Stimulated activated CD4-positive, alpha-beta T cell treated with anti-CD3 and anti-CD28 coated beads, TNF-alpha, amount 100 ng/mL, for 48 hours (primary cell): ENCODE measurements around the gene FAM217A.
"Not testable (repeated sequence)": the region's sequence is repeated elsewhere in the genome, so short reads cannot be mapped to it uniquely, and the experiment has no call there.

Source experiments
- DNase-seq, 3 donors: peaks; one replicate each; pipeline ENCODE4 v3.0.0-alpha.2; 2020; ENCODE audit warnings: low read depth in 3 of 3

Gene FAM217A, protein sequence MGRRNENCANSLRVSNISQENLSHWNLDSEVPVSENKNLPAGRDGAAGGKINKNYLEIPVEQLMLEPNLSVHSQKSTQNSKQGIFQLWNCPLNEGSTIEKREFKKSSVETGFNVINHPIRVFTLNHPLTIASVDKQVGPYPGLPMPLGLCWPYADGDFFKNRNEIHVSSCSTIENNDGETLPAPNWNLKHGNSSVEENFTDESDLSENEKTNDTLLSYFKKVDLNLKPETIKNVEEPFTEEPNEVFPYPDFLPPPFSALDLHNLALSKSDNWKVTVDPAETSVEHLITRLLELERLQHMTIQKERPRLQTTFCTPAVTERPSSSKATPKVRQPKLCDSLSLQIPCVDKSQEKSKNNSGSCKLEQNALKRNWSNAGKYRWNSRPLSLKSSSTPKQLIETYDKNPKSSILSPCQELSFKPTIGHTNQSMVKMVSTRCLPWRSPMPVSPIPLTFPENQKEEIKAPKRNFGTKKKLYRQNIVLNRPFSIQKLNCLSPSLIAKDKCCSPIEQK

GRCh38 chr6:4078691-4079471 lies at the start of gene FAM217A:
Gene FAM217A (minus strand): TSS chr6:4079137. CDS start chr6:4077414, 1,723 bp downstream.
- no peak for DNase-seq

DNA sequence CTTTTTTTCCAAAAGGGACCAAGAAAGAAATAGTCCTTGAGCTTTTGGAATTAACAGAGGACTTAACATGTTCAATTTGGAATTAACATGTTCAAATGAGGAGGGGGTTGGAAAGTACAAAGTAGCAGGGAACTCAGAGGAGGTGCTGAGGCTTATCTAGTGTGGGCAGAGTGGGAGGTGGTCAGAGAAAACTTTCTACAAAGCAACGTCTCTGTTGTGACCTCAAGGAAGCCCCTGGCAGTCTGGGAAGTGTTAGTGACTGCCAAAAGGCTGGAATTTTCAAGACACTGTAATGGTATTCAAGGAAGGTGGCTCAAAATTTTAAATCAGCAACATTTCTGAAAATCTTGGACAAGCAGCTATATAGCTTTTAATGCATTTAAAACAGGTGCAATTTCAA lies 49.1 kb upstream of the FAM217A start:
- no peak for DNase-seq

GRCh38 chr6:4125933-4126864 lies 47.3 kb upstream of the FAM217A start:
- DNase-seq: no peak

- DNase-seq: no peak
These were observed 46.6 kb upstream of the FAM217A start for GRCh38 chr6:4125500-4125899.

DNA sequence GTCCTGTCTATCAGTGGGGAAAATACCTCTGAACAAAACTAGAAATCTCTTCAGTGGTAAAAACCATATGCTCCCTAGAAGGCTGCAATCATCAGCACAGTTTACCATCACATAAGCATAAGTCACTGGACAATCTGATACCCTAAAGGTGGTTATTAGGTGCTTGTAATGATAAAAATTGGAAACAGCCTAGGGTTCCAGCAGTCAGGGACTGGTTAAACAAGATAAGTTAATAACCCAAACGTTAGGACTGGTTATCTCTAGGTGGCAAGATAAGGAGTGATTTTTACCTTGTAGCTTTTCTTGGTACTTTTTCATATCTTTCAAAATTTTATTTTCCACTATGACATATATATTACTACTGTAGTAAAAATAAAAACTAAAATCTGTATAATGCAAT lies 45.4 kb upstream of the FAM217A start:
- DNase-seq: no peak

DNA sequence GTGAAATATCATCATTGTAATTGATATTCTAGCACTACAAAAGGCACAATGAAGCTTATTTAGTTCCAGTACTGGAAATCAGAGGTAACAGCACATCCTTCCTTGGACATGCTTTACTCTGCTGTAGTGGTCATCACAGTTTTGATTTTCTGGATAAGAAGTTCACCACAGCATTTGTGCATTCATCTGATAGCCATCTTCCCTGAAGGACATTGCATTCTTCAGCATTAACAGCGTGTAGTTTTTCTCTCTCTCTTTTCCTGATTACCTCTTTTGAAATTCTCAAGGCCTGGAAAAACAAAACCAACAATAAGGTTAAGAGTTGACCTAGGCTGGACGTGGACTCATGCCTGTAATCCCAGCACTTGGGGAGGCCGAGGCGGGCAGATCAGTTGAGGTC lies 36.8 kb upstream of the FAM217A start:
- DNase-seq: no peak

DNA sequence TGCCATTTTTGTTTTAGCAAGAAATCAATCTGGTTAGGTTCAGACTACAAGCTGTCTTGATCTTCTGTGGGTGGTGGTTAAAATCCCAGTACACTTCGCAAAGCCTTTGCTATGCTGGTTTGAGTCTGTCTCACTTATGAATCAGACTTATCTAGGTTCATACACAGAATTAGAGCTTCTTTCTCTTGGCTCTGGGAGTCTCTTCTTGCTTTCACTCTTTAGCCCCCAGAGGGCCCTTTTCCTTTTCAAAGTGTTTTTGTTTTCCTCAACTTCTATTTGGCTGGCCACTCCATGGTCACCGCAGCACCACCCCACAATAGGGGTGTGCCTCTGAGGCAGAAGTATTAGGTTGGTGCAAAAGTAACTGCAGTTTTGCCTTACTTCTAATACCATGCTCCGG lies 35.2 kb upstream of the FAM217A start:
- no peak for DNase-seq

GRCh38 chr6:4113649-4114048 lies 34.7 kb upstream of the FAM217A start:
- DNase-seq: no peak

- no peak for DNase-seq
These were observed 33.4 kb upstream of the FAM217A start for GRCh38 chr6:4112366-4112765.

- not testable (repeated sequence) for DNase-seq
These were observed 30.5 kb upstream of the FAM217A start for GRCh38 chr6:4109363-4109815.

GRCh38 chr6:4108561-4109093 lies 29.7 kb upstream of the FAM217A start:
- DNase-seq: no peak

GRCh38 chr6:4107873-4108272 lies 28.9 kb upstream of the FAM217A start:
- DNase-seq: no peak

- no peak for DNase-seq
These were observed 27.1 kb upstream of the FAM217A start for GRCh38 chr6:4105980-4106536.

GRCh38 chr6:4103929-4104328 lies 25.0 kb upstream of the FAM217A start:
- DNase-seq: no peak

DNA sequence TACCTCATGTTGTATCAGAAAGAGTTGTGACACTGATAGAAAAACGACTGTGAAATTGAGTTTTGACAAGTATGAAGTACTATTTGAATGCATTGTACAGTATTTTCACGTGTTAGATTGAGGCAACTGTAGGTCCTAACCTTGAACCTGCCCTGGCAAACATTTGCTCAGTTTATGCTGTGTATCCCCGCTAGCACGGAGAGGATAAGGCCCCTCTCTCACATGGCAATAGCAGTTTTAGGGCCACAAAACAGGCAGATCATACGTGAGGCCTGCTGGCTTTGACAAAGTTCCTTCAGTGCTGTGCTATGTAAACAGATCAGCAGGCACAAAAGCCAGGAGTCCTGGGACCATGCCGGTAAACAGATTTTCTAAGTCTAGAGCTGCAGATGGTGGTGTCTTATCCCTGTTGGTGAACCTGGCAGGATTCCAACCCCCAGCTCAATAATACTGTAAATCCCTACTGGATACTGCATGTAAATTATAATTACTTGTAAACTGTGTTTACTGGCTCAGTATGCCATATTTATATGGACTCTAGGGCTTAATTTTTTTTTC lies 23.8 kb upstream of the FAM217A start:
- DNase-seq: no peak

DNA sequence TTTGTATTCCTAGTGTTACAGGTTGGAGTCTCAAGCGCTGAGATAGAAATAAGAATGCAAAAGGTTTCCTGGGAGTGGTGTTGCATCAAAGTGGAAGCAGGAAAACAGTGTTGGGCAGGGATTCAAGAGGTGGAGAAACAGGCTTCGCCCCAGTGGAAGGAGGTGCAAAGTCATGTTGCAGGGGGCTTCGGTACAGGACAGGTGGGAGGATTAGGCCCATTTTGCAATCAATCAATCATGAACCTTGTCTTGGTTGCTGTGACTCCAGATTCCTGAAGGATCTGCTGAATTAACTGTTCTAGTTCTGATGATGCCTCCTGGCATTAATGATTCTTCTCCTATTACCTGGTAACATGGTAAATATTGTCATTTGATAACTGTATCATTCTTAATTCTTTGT lies 22.4 kb upstream of the FAM217A start:
- DNase-seq: no peak

DNA sequence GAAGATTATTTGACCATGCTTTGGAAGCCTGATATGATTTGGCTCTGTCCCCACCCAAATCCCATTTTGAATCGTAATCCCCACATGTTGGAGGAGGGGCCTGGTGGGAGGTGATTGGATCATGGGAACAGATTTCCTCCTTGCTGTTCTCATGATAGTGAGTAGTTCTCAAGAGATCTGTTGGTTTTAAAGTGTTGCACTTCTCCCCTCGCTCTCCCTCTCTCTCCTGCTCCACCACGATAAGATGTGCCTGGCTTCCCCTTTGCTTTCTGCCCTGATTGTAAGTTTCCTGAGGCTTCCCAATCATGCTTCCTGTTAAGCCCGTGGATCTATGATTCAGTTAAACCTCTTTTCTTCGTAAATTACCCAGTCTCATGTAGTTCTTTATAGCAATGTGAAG lies 21.7 kb upstream of the FAM217A start:
- no peak for DNase-seq

GRCh38 chr6:4093288-4093687 lies 14.4 kb upstream of the FAM217A start:
- DNase-seq: no peak

- no peak for DNase-seq
These were observed 13.0 kb upstream of the FAM217A start for GRCh38 chr6:4091941-4092340.

- DNase-seq: not testable (repeated sequence)
These were observed 11.1 kb upstream of the FAM217A start for GRCh38 chr6:4090043-4090442.

- no peak for DNase-seq
These were observed 9.8 kb upstream of the FAM217A start for GRCh38 chr6:4088704-4089103.
